HG03460 (cell line): Measurements from ENCODE around the gene FBXL3.
A peak's percentile ranks its signal among the peaks of the same experiment; 100 is the strongest.
"Not testable (repeated sequence)": the region's sequence is repeated elsewhere in the genome, so short reads cannot be mapped to it uniquely, and the experiment has no call there.

Source experiments
- ATAC-seq: cut with Tn5 transposase; IDR thresholded peaks from one replicate; pipeline ENCODE4 v1.9.1; 2021; ENCODE audit not compliant: unreplicated experiment

The FBXL3 gene

GRCh38 chr13:76991432-76991795, 35.5 kb downstream of the FBXL3 start:
- ATAC-seq, result peak; percentile 50

- ATAC-seq, result no peak
Measured at GRCh38 chr13:76983676-76984075, 43.3 kb downstream of the FBXL3 start.

- no peak for ATAC-seq
Measured at GRCh38 chr13:76982061-76982460, 44.9 kb downstream of the FBXL3 start.

GRCh38 chr13:76980075-76980718, 46.8 kb downstream of the FBXL3 start:
- peak; percentile 100 for ATAC-seq

- no peak for ATAC-seq
Measured at GRCh38 chr13:76976929-76977328, 50.0 kb downstream of the FBXL3 start.

GRCh38 chr13:76976490-76976889, 50.5 kb downstream of the FBXL3 start:
- ATAC-seq, result no peak

GRCh38 chr13:76975863-76976262, 51.1 kb downstream of the FBXL3 start:
- no peak for ATAC-seq

- ATAC-seq, result no peak
Measured at GRCh38 chr13:76974618-76974975, 52.4 kb downstream of the FBXL3 start.

GRCh38 chr13:76973920-76974617, 52.9 kb downstream of the FBXL3 start:
- no peak for ATAC-seq

GRCh38 chr13:76971851-76972829, 54.8 kb downstream of the FBXL3 start:
- ATAC-seq, result no peak

GRCh38 chr13:76971215-76971614, 55.7 kb downstream of the FBXL3 start:
- ATAC-seq, result no peak

GRCh38 chr13:76969488-76970365, 57.2 kb downstream of the FBXL3 start:
- no peak for ATAC-seq

GRCh38 chr13:76968041-76968440, 58.9 kb downstream of the FBXL3 start:
- ATAC-seq, result no peak

GRCh38 chr13:76967031-76967430, 59.9 kb downstream of the FBXL3 start:
- ATAC-seq, result no peak

GRCh38 chr13:76965759-76966421, 61.1 kb downstream of the FBXL3 start:
- no peak for ATAC-seq

- not testable (repeated sequence) for ATAC-seq
Measured at GRCh38 chr13:76959734-76960133, 67.2 kb downstream of the FBXL3 start.

- ATAC-seq, result no peak
Measured at GRCh38 chr13:76958841-76959432, 68.0 kb downstream of the FBXL3 start.

- no peak for ATAC-seq
Measured at GRCh38 chr13:76955661-76956060, 71.3 kb downstream of the FBXL3 start.
